Caco-2 (cell line): ENCODE measurements around the gene AOPEP. TPM values are rescaled to one million over a fixed set of nuclear protein-coding genes. Genes with fewer than 3 reads are reported as not detected.

Source experiments
- BruUV-seq: library from RNA; stranded (reverse); fragments of 400-500 nt; replicated peaks from 2 replicates; lab custom pipeline; 2021; lab: Mats Ljungman, UMichigan
- CTCF ChIA-PET: fragments of 300-600 bp; sonication (Branson Sonifier 250); formaldehyde crosslinking; loops from one replicate; lab custom pipeline; 2022; ENCODE audit warnings: antibody characterized with exemption; lab: Charles Lee
- POLR2A ChIA-PET: fragments of 300-600 bp; sonication (Branson Sonifier 250); formaldehyde crosslinking; loops from one replicate; lab custom pipeline; 2022; ENCODE audit warnings: antibody characterized with exemption; lab: Charles Lee
- DNase-seq, 2 experiments: peaks; one replicate each; pipeline versions ENCODE4 v3.0.0 to v3.0.0-alpha.2; 2020 to 2022
- H3K27me3 ChIP-seq: replicated peaks from 2 replicates; pipeline ENCODE4 v1.6.0; 2011; ENCODE audit warnings: low read length; ENCODE audit not compliant: control insufficient read depth, insufficient read depth
- H3K36me3 ChIP-seq: 2 replicates; pipeline ENCODE4 v1.5.1; 2011; ENCODE audit warnings: low read length; ENCODE audit not compliant: control insufficient read depth, insufficient read depth
- H3K4me1 ChIP-seq: fragments of 250-450 bp; sonication (Bioruptor Pico); 2 replicates; pipeline ENCODE4 v1.5.1; 2020; ENCODE audit warnings: mild to moderate bottlenecking
- H3K4me3 ChIP-seq: 2 replicates; pipeline ENCODE4 v1.5.1; 2011; ENCODE audit warnings: low read depth, mild to moderate bottlenecking, control low read depth, low read length
- H3K9me3 ChIP-seq: fragments of 250-450 bp; sonication (Bioruptor Pico); 2 replicates; pipeline ENCODE4 v1.5.1; 2020; ENCODE audit warnings: mild to moderate bottlenecking, moderate library complexity
- H3K27ac Mint-ChIP-seq: one replicate; pipeline ENCODE4 v1.8.0; 2022; ENCODE audit warnings: mixed read lengths; ENCODE audit not compliant: unreplicated experiment
- H3K27me3 Mint-ChIP-seq: one replicate; pipeline ENCODE4 v1.8.0; 2022; ENCODE audit warnings: mixed read lengths; ENCODE audit not compliant: insufficient read depth, unreplicated experiment
- H3K36me3 Mint-ChIP-seq: one replicate; pipeline ENCODE4 v1.8.0; 2022; ENCODE audit warnings: mild to moderate bottlenecking, mixed read lengths; ENCODE audit not compliant: insufficient read depth, unreplicated experiment
- H3K4me1 Mint-ChIP-seq: one replicate; pipeline ENCODE4 v1.8.0; 2022; ENCODE audit warnings: low read depth, mixed read lengths; ENCODE audit not compliant: unreplicated experiment
- H3K4me3 Mint-ChIP-seq: one replicate; pipeline ENCODE4 v1.8.0; 2022; ENCODE audit warnings: mild to moderate bottlenecking, moderate library complexity, mixed read lengths; ENCODE audit not compliant: unreplicated experiment
- H3K9me3 Mint-ChIP-seq: one replicate; pipeline ENCODE4 v1.8.0; 2022; ENCODE audit warnings: mixed read lengths; ENCODE audit not compliant: unreplicated experiment
- intact Hi-C: fragments of 100-400 bp; cut with micrococcal nuclease; formaldehyde crosslinking; loops from one replicate; pipeline ENCODE4 v1.10.0; 2022; ENCODE audit not compliant: unreplicated experiment
- total RNA-seq: library from RNA; stranded (reverse); gene quantifications from 2 replicates; pipeline ENCODE4 v1.2.3, GENCODE V29; 2022
- TF ChIP-seq, protein P1 (sequence below), 2 experiments: fragments of 200-600 bp in 1 of 2; IDR thresholded peaks; 1 replicate in 1 of 2; 2 replicates in 1 of 2; pipeline versions ENCODE4 v1.5.1 to v1.8.0; 2011 to 2022; ENCODE audit warnings: antibody characterized with exemption in 1 of 2, control low read depth in 1 of 2, inconsistent platforms in 1 of 2, low read depth in 1 of 2, low read length in 1 of 2, mild to moderate bottlenecking in 1 of 2, moderate library complexity in 1 of 2; ENCODE audit not compliant: insufficient read depth in 1 of 2, severe bottlenecking in 1 of 2, unreplicated experiment in 1 of 2

Gene AOPEP
- total RNA-seq, 1 experiment from 2014 or later = 63.3 TPM

DNA sequence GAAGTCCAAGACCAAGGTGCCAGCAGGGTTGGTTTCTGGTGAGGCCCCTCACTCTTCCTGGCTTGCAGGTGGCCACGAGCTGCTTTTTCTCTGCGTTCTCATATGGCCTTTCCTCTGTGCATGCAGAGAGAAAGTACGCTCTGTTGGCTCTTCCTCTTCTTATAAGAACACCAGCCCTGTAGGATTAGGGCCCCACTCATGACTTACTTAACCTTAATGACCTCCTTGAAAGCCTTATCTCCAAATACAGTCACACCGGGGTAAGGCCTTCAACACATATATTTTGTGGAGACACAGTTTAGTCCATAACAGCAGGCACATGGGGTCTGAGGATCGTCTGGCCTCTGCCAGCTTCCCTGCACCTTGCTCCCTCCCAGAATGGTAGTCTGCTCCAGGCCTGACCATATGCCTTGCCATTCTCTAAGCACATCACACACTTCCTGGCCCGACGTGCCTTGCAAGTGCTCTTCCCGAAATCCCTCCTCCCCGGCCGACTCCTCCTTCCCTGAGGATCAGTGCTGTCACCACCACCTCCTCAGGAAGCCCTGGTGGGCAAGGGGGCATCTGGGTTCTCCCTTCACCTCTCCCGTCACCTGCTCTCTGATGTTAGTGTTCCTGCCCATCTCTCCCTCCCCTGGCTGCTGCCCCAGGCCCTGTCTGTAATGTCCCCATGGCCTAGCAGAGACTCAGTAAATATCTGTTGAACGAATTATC, 200.7 kb downstream of the AOPEP start:
- intact Hi-C loops = no loop called here
- H3K9me3 Mint-ChIP-seq = no peaks in the 10 kb centered on the region
- BruUV-seq = no TSS peak
- H3K9me3 ChIP-seq = no peaks in the 10 kb centered on the region
- no peaks in the 10 kb centered on the region for H3K27me3 ChIP-seq
- H3K4me1 Mint-ChIP-seq = peaks cover 67% of the 10 kb centered on the region
- H3K4me1 ChIP-seq = peaks cover 59% of the 10 kb centered on the region
- H3K36me3 ChIP-seq = no peaks in the 10 kb centered on the region
- DNase-seq = no peak
- POLR2A ChIA-PET = no interaction called here
- H3K4me3 ChIP-seq = no peak overlapping the region
- no peak overlapping the region for H3K4me3 Mint-ChIP-seq
- CTCF ChIA-PET = no interaction called here
- H3K36me3 Mint-ChIP-seq = peaks cover 6% of the 10 kb centered on the region
- no peak overlapping the region for H3K27ac Mint-ChIP-seq
- TF ChIP-seq, protein P1, sequence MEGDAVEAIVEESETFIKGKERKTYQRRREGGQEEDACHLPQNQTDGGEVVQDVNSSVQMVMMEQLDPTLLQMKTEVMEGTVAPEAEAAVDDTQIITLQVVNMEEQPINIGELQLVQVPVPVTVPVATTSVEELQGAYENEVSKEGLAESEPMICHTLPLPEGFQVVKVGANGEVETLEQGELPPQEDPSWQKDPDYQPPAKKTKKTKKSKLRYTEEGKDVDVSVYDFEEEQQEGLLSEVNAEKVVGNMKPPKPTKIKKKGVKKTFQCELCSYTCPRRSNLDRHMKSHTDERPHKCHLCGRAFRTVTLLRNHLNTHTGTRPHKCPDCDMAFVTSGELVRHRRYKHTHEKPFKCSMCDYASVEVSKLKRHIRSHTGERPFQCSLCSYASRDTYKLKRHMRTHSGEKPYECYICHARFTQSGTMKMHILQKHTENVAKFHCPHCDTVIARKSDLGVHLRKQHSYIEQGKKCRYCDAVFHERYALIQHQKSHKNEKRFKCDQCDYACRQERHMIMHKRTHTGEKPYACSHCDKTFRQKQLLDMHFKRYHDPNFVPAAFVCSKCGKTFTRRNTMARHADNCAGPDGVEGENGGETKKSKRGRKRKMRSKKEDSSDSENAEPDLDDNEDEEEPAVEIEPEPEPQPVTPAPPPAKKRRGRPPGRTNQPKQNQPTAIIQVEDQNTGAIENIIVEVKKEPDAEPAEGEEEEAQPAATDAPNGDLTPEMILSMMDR (IDR thresholded peaks at IDR 0.05; ENCODE audit: insufficient read depth in 1 of 2, low read depth in 1 of 2, low read length in 1 of 2, severe bottlenecking in 1 of 2, unreplicated experiment in 1 of 2) = no peak
- no peaks in the 10 kb centered on the region for H3K27me3 Mint-ChIP-seq

DNA sequence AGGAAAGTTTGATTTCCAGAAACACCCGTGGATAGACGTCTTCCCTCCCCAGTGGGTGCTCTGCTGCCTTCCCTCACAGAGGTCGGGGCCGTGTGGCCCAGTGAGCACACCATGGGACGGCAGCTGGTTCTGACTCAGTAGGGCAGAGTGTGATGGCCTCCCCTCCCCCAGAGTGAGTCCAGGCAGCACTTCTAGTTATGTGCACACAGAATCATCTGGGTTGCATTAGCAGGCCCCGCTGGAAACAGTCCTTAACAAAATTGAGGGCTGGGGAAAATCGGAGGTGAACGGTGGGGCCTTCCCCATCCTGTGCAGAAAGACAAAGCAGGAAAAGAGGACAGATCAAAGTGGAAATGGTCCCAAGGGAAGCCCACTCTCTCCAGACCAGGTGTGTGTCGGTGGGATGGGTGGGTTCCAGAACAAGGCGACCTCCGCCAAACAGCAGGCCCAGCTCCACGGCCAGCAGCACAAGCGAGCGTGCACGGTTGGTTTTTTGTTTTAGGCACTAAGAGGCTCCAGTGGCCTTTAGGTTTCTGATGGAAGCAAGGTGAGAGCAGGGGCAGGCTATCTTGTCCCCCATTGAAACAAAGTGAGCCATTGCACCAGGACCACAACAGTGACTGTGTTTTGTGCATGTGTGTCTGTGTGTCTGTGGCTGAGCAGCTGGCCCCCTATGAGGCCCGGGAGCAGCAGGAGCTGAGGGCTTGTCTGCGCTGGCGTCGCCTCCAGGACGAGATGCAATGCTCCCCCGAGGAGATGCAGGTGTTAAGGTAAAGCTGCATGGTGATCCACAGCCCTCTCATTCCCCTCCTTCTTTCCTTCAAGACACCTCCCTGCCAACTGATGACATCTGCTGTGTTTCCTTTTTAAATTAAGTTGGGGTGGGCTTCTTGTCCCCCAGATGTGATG, 201.5 kb downstream of the AOPEP start:
- peaks cover 59% of the 10 kb centered on the region for H3K4me1 Mint-ChIP-seq
- POLR2A ChIA-PET = no interaction called here
- intact Hi-C loops = no loop called here
- DNase-seq = no peak
- no peak overlapping the region for H3K27ac Mint-ChIP-seq
- H3K27me3 Mint-ChIP-seq = no peaks in the 10 kb centered on the region
- H3K4me3 Mint-ChIP-seq = no peak overlapping the region
- no peaks in the 10 kb centered on the region for H3K36me3 Mint-ChIP-seq
- CTCF ChIA-PET = no interaction called here
- TF ChIP-seq, protein P1 (IDR thresholded peaks at IDR 0.05; ENCODE audit: insufficient read depth in 1 of 2, low read depth in 1 of 2, low read length in 1 of 2, severe bottlenecking in 1 of 2, unreplicated experiment in 1 of 2) = no peak
- H3K9me3 Mint-ChIP-seq = no peaks in the 10 kb centered on the region
- Histone ChIP-seq H3K4me3 (no peak overlapping the region), H3K27me3 (no peaks in the 10 kb centered on the region), H3K4me1 (peaks cover 51% of the 10 kb centered on the region), H3K36me3 (no peaks in the 10 kb centered on the region), H3K9me3 (no peaks in the 10 kb centered on the region)
- no TSS peak for BruUV-seq

DNA sequence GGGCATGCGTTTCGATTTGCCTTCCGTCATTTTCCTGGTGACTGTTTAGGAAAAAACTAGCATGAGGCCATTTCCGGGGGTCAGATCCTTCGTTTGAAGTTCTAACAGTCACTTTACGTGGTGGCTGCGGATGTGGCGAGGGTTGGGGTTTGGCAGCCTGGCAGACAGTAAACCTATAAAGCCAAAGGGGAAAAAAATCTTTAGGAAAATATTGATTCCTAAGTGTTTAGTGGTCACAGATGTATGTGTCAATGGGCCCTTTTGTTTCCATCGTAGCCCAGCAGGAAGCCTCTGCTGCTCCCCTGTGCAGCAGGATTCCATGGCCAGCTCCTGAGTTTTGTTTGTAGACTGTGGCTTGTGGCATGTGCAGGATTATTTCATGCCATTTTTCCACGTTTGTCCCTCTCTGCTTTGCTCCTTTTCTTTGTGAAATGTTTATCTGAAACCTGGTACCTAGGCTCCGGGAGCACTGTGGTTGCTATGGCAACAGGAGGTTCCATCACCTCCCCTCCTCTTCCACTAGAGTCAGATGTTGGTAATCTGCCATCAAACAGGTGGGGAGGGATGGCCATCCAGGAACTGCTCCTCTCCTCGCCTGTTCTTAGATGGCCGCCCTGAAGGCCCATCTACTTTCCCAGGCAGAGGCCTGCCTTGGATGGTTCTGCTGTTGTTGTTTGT, 202.3 kb downstream of the AOPEP start:
- CTCF ChIA-PET = no interaction called here
- Histone ChIP-seq H3K27me3 (no peaks in the 10 kb centered on the region), H3K36me3 (no peaks in the 10 kb centered on the region), H3K4me1 (peaks cover 43% of the 10 kb centered on the region), H3K9me3 (no peaks in the 10 kb centered on the region), H3K4me3 (no peak overlapping the region)
- no peaks in the 10 kb centered on the region for H3K36me3 Mint-ChIP-seq
- POLR2A ChIA-PET = no interaction called here
- intact Hi-C loops = no loop called here
- H3K4me1 Mint-ChIP-seq = peaks cover 51% of the 10 kb centered on the region
- no peaks in the 10 kb centered on the region for H3K9me3 Mint-ChIP-seq
- no peaks in the 10 kb centered on the region for H3K27me3 Mint-ChIP-seq
- TF ChIP-seq, protein P1 (IDR thresholded peaks at IDR 0.05; ENCODE audit: insufficient read depth in 1 of 2, low read depth in 1 of 2, low read length in 1 of 2, severe bottlenecking in 1 of 2, unreplicated experiment in 1 of 2) = no peak
- no peak overlapping the region for H3K27ac Mint-ChIP-seq
- no TSS peak for BruUV-seq
- DNase-seq = no peak
- no peak overlapping the region for H3K4me3 Mint-ChIP-seq
